GM21447 (cell line): ENCODE results near the gene REM2.
A peak's percentile ranks its signal among the peaks of the same experiment; 100 is the strongest.
"Not testable (repeated sequence)": the region's sequence is repeated elsewhere in the genome, so short reads cannot be mapped to it uniquely, and the experiment has no call there.

Experiments
- ATAC-seq: cut with Tn5 transposase; IDR thresholded peaks from one replicate; pipeline ENCODE4 v1.9.1; 2021; ENCODE audit not compliant: unreplicated experiment

The REM2 gene

DNA sequence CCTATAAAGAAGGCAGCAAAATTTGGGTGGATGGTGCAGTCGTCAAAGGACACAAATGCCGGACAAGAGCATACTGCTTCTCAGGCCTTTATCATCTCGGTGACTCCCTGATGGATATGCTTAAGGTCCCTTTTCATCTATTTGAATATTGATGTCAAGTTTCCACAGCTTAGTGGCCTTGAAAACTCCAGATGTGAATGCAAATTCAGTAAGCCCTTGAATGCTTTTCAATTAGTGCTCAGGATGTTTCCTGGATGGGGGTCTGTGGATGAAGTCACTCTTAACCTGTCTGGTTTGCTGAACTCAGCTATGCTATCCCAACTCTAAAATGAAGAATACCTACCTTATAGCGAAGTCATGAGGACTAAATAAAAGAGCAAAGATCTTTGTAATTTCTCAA lies 10.7 kb downstream of the REM2 start:
- no peak for ATAC-seq

DNA sequence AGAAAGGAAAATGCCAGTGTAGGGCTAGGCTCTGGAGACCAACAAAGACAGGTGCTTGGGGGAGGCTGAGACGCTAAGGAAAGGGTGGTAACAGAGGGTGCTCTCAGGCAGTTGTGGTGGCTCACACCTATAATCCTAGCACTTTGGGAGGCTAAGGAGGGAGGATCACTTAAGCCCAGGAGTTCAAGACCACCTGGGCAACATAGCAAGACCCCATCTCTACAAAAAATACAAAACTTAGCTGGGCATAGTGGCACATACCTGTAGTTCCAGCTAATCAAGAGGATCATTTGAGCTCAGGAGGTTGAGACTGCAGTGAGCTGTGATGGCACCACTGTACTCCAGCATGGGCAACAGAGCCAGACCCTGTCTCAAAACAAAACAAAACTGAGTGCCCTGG lies 12.4 kb downstream of the REM2 start:
- no peak for ATAC-seq

DNA sequence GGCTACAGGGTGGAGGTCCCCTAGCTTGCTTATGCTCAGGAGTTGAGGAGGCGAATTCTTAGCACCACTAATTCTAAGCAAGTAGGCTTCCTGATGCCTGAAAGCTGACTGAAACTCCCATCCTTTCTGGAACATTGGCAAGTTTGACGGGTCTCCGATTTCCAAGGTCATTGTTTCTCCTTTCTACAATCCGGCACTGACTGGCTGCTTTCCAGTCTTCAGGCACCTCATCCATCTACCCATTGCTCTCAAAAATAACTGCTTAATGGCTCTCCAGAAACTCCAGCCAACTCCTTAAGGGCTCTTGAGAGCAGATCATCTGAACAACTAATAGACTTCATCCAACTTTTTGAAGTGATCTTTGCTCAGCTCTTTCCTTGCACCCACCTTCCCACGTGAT lies 13.3 kb downstream of the REM2 start:
- ATAC-seq: no peak

DNA sequence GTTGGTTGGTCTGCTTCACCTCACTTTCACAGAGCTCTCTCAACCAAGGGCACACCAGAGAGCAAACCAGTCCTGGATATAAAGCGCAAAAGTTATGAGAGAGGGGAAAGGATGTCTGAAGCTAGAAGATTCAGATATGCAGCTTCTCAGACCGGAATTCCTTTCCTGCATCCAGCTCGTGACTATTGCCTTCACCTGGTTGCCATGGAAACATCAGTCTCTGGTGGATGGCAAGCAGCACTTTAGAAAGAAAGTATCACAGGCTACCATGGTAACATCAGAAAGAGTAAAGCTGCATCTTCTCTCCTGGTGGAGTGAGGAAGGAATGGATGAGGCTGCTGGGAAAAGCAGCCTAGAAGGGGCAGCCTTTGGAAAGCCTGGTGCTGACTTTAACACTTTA lies 13.7 kb downstream of the REM2 start:
- ATAC-seq: no peak

DNA sequence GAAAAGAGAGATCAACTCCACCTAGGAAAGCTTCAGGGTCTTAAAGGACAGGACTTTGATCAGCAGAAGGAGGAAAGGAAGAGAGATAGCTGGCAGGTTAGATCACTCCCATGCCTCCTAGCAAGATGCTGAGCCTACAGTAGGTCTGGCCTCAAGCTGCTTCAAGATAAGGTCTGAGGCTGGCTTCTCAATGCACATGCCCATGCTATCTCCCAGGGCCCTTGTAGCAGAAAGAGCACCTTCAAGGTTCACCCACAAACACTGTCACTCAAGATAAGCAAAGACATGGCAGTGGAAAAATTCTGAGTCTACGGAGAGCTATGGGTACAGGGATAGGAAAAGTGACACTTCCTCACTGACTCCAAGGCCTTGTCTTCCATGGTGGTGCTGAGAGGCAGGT lies 14.3 kb downstream of the REM2 start:
- ATAC-seq: no peak

DNA sequence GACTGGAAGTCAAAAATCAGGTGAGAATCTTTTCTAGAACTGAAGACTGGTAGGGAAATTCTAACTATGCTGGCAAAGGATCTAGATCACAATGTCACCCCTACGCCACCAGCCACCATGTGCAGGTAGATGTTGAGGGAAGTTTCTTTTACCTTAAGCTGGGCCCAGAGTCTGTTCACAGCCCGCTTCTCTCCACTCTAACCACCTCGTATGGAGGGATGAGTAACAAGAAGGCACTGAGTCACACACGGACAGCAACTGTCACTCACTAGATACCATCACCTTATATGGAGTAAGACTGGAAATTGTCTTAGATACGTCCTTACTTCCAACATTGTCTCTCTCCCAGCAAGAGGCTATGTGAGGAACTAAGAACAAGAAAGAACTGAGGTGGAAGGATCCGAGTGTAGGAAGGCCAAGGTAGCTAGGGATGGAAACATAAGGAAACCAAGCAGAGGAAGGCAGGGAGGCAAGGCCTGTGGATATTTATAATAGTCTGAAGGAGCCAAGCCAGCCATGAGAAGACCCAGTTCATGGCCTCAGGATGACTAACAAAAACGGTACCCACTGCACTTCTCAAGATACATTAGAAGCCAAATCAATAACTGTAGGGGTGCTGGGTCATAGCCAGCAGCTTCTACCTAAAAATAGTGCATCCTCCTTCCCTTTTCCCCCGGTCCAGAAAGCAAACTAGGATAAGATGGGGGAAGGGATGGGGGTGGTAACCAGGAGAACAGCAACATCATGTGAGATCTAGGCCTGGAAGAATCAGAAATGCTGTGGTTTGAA lies 15.5 kb downstream of the REM2 start:
- no peak for ATAC-seq

DNA sequence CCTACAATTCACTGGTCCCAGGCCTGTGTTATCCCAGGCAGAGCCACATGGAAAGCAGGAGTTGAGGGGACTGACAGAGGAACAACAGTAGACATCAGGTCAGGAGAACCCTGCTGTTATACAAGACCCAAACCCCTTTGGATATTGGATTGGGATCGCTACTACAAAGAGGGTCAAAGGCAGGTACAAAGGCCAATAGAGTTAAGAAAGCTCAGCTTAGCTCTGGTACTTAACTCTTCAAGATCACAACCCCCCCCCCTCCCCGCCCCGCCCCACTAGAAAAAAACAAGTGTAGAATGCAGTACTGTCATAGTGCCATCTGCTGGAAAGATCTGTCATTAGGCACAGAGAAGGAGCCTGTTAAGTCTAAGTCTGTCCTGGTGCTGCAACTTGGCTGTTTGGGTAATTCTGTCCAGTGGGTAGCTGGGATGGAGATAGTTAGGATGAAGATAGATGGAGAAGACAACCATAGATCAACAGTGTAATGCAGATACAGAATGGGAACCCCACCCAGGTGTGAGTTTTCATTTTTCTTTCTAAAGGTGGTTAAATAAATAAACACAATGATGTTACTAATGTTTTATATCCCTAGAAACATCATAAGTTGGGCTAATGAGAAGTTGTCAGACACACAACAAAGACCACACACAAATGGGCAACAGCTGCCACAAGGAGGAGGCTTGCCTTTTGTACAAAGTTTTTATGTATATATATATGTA lies 17.2 kb downstream of the REM2 start:
- ATAC-seq: peak; percentile 63

DNA sequence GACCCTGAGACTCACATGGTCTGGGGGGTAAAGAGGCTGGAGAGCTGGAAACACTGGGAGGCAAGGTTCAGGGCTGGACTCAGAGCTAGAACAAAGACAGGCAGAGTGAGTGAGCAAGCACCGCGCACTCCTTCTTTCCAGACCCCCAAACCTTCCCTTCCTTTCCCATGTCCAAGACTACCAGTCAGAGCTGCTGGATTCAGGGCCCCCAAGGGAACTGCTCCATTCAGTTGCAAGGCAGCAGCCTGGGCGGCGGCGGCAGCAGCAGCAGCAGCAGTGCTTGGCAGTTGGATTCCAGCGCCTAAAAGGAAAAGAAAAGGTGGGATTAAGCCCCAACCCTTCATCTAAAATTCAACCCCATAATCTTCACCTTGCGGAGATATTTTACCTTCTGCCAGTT lies 18.8 kb downstream of the REM2 start:
- no peak for ATAC-seq

DNA sequence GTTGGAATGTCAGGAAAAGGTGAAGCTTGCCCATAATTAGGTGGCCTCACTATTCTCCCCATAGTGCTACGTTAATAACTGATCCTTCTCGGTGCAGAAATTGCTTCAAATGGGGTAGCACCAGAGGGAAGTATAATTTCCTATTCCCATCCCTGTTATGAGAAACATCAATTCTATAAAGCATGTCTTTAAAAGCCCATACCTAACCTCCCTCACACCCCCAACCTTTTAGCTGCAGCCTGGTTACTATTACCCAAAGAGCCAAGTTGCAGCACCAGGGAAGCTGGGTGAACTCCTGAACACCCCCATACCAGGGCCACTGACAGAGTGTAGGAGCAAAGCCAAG lies 20.7 kb downstream of the REM2 start:
- ATAC-seq: no peak

DNA sequence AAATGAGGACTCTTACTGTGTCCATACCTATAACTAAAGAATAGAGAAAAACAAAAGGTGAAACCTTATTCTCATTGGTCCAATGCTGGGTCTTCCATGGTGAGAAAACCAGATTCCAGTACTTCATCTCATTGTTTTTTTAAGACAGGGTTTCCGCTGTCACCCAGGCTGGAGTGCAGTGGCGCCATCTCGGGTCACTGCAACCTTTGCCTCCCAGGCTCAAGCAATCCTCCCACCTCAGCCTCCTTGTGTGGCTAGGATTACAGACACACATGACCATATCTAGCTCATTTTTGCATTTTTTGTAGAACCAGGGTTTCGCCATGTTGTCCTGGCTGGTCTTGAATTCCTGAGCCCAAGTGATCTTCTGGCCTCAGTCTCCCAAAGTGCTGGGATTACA lies 22.6 kb downstream of the REM2 start:
- no peak for ATAC-seq

DNA sequence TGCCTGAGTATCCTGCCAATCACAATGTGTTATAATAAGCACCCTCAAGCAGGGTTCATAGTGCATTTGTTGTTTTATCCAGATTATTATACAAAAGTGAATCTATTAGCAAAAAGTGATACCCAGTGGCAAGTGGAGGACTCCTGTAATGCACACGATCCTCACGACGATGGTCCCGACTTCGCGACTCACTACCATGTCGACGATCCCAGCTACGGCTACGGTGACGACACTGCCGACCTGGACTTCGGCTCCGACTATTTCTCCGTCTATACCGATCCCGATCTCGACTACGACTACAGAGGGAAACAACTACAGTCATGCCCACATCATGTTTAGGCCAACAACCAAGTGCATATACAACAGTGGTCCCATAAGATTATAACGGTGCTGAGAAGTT lies 23.1 kb downstream of the REM2 start:
- ATAC-seq: no peak

DNA sequence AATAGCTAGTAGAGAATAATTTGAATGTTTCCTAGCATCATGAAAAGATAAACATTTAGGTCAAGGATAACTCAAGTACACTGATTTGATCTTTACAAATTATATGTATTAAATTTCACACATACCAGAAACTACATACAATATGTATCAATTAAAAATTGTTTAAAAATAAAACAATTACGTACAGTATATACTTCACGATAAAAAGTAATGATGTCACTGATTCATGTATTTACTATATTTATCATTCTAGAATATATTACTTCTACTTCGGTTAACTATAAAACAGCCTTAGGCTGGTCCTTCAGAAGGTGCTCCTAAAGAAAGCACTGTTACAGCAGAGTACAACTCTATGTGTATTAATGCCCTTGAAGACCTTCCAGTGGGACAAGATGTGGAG lies 24.4 kb downstream of the REM2 start:
- ATAC-seq: no peak

DNA sequence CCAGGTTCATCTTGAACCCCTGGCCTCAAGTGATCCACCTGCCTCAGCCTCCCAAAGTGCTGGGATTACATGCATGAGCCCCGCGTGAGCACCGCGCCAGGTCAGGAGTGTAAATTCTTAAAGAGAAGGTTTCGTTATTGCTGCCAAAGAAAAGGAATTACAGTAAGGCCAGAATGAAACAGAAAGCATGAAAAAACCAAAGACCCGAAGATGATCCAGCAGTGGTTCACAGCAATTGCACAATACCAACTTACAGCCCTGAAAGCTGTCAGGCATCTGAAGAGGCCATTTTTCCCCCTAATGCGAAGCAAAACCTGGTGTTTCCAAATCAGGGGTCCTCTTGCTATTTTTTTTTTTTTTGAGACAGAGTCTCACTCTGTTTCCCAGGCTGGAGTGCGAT lies 25.6 kb downstream of the REM2 start:
- no peak for ATAC-seq

DNA sequence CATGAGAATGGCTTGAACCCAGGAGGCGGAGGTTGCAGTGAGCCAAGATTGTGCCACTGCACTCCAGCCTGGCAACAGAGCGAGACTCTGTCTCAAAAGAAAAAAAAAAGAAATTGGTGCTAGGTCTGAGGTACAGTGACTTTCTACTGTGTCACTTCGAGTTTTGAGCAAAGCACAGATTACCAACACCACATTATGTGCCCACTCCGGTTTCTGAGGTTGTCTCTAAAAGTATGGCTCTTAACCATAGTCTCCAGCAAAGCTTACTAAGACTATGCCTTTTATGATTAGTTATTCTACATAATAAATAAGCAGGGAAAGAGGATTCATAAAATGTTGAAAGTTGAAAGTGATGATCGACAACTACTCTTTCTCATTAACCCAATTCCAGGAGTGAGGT lies 27.9 kb downstream of the REM2 start:
- ATAC-seq: no peak

DNA sequence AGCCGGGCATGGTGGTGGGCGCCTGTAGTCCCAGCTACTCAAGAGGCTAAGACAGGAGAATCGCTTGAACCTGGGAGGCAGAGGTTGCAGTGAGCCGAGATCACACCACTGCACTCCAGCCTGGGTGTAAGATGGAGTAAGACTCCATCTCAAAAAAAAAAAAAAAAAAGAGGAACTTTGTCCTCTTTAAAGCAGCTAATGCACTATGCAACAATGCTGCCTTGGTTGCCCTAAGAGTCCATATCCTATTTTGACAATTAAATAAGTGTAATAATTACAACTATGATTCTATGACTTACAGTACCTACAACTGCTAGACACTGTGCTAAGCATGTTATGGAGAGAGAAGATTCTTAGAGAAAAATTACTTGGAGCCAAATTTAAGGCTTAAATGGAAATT lies 31.8 kb downstream of the REM2 start:
- not testable (repeated sequence) for ATAC-seq

DNA sequence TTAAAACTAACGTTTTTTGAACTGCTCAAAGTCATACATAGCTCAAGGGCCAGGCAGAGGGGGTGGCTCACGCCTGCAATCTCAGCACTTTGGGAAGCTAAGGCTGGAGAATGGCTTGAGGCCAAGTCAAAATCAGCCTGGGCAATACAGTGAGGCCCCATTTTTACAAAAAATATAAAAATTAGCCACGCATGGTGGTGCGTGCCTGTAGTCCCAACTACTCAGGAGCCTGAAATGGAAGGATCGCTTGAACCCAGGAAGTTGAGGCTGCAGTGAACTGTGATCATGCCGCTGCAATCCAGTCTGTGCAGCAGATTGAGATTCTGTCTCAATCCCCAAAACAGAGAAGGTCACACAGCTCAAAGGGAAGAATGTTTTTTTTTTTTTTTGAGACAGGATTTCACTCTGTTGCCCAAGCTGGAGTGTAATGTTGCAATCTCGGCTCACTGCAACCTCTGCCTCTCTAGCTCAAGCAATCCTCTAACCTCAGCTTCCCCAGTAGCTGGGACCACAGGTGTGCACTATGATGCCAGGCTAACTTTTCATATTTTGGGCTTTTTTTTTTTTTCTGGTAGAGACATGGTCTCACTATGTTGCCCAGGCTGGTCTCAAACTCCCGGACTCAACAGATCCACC lies 33.0 kb downstream of the REM2 start:
- ATAC-seq: no peak

DNA sequence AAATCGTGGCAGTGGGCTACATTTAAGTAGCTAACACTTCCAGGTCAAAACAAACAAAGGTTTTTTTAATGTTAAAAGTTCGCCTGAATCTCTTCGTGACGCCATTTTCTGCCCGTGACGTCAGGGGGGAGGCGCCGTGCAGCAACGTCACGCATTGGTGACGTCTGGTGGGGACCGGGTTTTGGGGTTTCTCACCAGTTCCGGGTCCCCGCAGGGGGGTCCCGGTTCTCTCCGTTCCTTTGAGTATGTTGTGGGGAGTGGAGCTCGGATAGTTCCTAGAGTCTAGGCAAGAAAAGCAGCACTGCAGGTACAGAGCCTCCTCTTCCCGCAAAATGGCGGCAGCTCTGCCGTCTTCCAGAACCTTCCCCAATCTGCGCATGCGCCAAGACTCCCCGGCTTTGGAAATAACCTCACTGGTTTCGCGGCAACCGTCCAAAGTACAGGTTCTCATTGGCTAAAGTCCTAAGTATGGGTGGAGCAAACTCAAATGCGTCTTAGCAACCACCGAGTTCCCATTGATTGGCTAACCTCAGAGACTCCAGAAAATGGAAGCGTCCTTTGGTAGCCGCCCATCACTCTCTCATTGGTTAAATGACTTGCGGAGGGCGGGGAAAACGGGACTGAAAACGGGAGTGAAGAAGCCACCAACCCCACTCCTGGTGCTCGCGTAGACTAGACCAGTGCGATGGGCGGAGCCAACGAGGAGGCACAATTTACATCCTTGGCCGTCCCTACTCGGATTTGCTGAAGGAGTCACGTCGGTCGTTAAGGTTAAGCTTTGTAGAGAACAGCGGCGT lies 36.0 kb downstream of the REM2 start, which contains the start of gene RBM23:
RBM23 (minus strand) TSS at position 346 of the 797 bp plus-strand sequence.
- ATAC-seq: peak; percentile 91

DNA sequence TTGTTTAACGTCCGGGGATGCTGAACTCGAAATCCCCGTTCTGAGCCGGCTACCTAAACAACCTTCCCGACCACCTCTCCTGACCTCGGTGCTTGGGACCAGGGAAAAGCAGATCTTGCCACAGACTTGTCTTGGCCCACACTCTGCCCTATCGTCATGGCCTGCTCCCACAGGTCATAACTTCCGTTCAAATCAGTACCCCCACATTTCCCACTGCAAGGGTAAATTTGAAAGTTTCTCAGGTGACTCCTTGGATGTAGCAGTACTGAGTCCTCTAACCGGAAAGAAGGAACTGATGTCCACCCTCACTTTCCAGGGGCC lies 36.5 kb downstream of the REM2 start:
- ATAC-seq: peak; percentile 3

DNA sequence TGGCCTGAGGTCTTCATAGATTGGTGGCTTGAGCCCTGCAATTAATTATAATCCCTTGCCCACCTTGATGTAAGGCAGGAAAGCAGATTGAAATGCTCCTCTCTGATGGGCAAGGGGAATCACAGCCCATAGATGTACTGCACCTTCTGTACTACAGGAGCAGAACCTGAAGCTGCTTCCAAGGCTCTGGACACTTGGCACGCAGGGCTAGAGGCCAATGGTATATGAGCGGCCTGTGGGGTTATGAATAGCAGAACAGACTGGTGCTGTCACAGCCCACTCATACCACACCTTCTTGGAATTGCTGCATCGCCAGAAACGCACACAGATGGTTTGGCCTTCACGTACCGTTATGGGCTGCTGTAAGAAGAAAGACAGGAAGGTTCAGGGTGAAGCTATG lies 37.7 kb downstream of the REM2 start:
- ATAC-seq: no peak

DNA sequence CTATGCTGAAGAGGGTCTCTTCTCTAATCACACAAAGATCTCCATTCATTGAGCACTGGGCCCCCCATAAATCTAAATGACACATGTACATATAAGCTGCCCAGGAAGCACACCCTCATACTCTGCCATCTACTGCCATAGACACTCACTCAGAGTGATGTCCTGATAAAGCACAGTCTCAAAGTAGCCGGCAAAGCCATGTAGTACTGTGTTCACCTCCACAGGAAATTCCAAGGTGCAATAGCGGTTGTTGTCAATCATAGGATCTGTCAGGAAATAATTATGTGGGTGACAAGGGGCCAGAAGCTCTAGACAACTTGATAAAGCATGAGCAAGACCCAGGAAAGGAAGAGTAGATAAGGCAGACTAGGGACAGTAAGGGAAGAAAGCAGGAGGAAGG lies 39.3 kb downstream of the REM2 start:
- no peak for ATAC-seq

DNA sequence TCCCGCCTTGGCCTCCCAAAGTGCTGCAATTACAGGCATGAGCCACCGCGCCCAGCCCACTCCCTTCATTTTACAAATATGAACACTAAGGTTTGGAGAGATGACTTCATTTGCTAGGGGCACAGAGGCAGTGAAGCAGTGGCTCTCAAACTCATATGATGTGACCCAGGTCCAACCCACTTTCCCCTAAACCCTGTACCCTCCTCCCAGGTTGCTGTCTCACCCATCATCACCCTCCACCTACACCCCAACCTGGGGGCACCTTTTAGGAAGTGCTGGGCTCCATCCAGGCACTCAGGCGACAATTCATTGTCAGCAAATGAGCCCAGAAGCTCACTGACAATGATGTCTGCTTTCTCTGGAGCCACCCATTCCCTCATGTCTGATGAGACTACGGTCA lies 40.7 kb downstream of the REM2 start:
- no peak for ATAC-seq

DNA sequence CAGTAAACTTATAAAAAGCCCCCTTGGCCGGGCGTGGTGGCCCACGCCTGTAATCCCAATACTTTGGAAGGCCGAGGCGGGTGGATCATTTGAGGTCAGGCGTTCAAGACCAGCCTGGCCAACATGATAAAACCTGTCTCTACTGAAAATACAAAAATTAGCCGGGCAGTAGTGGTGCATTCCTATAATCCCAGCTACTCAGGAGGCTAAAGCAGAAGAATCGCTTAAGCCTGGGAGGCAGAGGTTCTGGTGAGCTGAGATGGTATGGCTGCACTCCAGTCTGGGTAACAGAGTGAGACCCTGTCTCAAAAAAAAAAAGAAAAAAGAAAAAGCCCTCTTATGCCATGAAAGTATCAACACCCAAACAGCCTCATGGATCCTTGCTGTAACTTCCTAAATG lies 42.5 kb downstream of the REM2 start:
- ATAC-seq: no peak
